ENCODE results near the gene PGGHG.

PGGHG gene

GRCh38 chr11:288478-289397, at the start of gene PGGHG:
Gene PGGHG, plus strand, starts transcription at chr11:289126. Its CDS starts 691 bp downstream, at chr11:289817.
- peak; percentile 59 for DNase-seq (ENCODE audit: low spot score)

GRCh38 chr11:240315-240714, 48.6 kb upstream of the PGGHG start:
- DNase-seq (ENCODE audit: low spot score) = no peak

GRCh38 chr11:241634-242033, 47.3 kb upstream of the PGGHG start:
- DNase-seq (ENCODE audit: low spot score) = no peak

GRCh38 chr11:244376-244775, 44.5 kb upstream of the PGGHG start:
- no peak for DNase-seq (ENCODE audit: low spot score)

- no peak for DNase-seq (ENCODE audit: low spot score)
Observed at GRCh38 chr11:249062-249461, 39.9 kb upstream of the PGGHG start.

- no peak for DNase-seq (ENCODE audit: low spot score)
Observed at GRCh38 chr11:250274-250673, 38.7 kb upstream of the PGGHG start.

GRCh38 chr11:250740-251299, 38.1 kb upstream of the PGGHG start:
- DNase-seq (ENCODE audit: low spot score) = peak; percentile 81

- no peak for DNase-seq (ENCODE audit: low spot score)
Observed at GRCh38 chr11:251550-251949, 37.4 kb upstream of the PGGHG start.

GRCh38 chr11:252666-253065, 36.3 kb upstream of the PGGHG start:
- no peak for DNase-seq (ENCODE audit: low spot score)

- DNase-seq (ENCODE audit: low spot score) = no peak
Observed at GRCh38 chr11:253160-253885, 35.6 kb upstream of the PGGHG start.

- no peak for DNase-seq (ENCODE audit: low spot score)
Observed at GRCh38 chr11:253886-254270, 35.0 kb upstream of the PGGHG start.

- no peak for DNase-seq (ENCODE audit: low spot score)
Observed at GRCh38 chr11:255176-255575, 33.8 kb upstream of the PGGHG start.

- DNase-seq (ENCODE audit: low spot score) = no peak
Observed at GRCh38 chr11:255816-256215, 33.1 kb upstream of the PGGHG start.

- no peak for DNase-seq (ENCODE audit: low spot score)
Observed at GRCh38 chr11:256952-257737, 31.8 kb upstream of the PGGHG start.

- DNase-seq (ENCODE audit: low spot score) = no peak
Observed at GRCh38 chr11:257766-258493, 31.0 kb upstream of the PGGHG start.

- no peak for DNase-seq (ENCODE audit: low spot score)
Observed at GRCh38 chr11:259413-259812, 29.5 kb upstream of the PGGHG start.

GRCh38 chr11:261624-262023, 27.3 kb upstream of the PGGHG start:
- DNase-seq (ENCODE audit: low spot score) = no peak

- no peak for DNase-seq (ENCODE audit: low spot score)
Observed at GRCh38 chr11:266676-267439, 22.1 kb upstream of the PGGHG start.

- peak; percentile 58 for DNase-seq (ENCODE audit: low spot score)
Observed at GRCh38 chr11:267491-267994, 21.4 kb upstream of the PGGHG start.

GRCh38 chr11:268716-269145, 20.2 kb upstream of the PGGHG start:
- peak; percentile 53 for DNase-seq (ENCODE audit: low spot score)

Data from CD4-positive, alpha-beta T cell treated with Interleukin-6 at 100 ng/mL for 8 hours (primary cell).